Activated T-cell treated with anti-CD3 and anti-CD28 coated beads for 1 hour (primary cell): ENCODE results near the gene AIFM3.
"Not testable (repeated sequence)": the region's sequence is repeated elsewhere in the genome, so short reads cannot be mapped to it uniquely, and the experiment has no call there.

Experiments
- DNase-seq: peaks from one replicate; pipeline ENCODE4 v3.0.0-alpha.2; 2020; ENCODE audit warnings: low read depth

AIFM3 gene, protein sequence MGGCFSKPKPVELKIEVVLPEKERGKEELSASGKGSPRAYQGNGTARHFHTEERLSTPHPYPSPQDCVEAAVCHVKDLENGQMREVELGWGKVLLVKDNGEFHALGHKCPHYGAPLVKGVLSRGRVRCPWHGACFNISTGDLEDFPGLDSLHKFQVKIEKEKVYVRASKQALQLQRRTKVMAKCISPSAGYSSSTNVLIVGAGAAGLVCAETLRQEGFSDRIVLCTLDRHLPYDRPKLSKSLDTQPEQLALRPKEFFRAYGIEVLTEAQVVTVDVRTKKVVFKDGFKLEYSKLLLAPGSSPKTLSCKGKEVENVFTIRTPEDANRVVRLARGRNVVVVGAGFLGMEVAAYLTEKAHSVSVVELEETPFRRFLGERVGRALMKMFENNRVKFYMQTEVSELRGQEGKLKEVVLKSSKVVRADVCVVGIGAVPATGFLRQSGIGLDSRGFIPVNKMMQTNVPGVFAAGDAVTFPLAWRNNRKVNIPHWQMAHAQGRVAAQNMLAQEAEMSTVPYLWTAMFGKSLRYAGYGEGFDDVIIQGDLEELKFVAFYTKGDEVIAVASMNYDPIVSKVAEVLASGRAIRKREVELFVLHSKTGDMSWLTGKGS

DNA sequence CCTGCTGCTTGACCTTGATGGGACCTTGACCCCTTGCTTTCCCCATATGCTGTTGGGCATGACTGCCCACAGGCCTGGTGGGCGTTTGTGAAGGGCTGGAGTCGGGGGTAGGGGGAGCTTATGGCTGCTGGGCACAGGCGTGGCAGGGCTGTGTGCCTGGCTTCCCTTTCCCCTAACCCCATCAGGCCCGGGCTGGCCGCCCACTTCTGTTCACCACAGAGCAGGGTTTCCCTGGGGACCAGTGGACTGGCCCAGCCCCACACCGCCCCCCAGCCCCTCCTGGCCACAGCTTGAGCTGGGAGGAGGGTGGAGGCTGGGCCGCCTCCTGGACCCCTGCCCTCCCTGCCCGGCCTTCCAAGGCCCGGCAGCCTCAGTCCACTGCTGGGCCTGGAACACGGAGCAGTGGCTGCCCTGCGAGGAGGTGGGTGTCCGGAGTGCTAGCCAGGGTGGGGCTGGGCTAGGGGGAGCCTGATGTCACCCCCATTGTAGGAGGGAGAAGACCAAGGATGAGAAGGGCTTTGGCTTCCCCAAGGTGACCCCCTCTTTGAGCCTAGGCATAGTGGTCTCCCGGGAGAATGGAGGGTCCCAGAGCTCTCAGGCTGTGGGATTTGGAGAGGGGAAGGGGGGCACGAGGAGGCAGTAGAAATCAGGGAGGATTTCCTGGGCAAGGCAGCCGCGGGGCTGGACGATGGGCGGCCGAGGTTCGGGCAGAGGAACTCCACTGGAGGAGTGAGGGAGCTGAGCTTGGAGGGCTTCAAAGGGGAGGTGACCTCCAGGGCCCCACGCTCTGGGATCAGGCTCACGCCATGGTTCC lies at the start of gene AIFM3:
Gene AIFM3 (plus strand): TSS at position 373 of the 814 bp plus-strand sequence. CDS start 690 bp downstream, outside the sequence.
- no peak for DNase-seq

DNA sequence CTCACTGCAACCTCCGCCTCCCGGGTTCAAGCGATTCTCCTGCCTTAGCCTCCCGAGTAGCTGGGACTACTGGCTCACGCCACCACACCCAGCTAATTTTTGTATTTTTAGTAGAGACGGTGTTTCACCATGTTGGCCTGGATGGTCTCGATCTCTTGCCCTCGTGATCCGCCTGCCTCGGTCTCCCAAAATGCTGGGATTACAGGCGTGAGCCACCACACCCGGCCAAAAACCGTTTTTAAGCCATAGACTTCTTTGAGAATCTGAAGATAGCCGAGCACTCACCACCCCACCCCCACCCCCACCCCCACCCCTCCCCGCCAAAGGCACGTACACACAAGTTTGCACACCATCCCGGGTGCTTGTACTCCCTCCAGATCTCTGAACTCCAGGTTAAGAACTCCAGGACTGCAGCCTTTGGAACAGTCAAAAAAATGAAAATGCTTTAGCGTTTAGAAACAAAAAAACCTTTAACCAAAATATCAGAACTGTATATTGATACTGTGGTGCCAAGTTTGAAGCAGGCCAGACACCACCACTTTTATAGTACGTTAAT lies 48.3 kb upstream of the AIFM3 start:
- no peak for DNase-seq

DNA sequence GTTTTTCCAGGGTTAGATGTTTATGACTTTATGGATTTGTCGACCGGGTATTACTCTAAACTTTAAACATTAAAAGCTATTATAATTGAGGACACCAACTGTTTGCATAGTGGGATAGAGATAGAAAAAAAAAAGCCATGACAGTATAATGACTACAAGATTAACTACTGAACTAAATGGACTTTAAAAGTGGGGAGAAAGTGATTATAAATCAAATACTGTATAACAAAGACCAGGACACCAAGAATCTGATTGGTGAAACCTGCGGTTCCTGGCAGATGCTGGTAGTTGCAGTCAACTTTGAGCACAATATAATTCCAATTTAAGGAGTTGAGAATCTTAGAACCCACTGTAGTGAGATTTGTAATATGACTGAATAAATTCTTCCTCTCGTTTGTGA lies 47.3 kb upstream of the AIFM3 start:
- no peak for DNase-seq

DNA sequence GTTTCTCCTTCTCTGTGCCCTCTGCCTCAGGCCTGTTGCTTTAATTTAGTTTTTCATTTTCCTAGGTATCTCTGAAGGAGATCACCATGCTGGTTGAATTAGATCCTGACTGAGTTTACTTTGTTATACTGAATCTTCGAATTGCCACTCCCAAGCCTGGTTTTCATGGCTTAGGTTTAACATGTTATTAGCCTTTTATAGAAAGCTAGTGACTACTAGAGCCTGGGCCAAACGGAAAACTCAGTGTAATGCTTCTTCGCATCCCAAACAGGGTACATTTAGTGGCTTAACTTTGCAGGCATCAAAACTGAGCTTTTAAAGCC lies 46.2 kb upstream of the AIFM3 start:
- DNase-seq: no peak

DNA sequence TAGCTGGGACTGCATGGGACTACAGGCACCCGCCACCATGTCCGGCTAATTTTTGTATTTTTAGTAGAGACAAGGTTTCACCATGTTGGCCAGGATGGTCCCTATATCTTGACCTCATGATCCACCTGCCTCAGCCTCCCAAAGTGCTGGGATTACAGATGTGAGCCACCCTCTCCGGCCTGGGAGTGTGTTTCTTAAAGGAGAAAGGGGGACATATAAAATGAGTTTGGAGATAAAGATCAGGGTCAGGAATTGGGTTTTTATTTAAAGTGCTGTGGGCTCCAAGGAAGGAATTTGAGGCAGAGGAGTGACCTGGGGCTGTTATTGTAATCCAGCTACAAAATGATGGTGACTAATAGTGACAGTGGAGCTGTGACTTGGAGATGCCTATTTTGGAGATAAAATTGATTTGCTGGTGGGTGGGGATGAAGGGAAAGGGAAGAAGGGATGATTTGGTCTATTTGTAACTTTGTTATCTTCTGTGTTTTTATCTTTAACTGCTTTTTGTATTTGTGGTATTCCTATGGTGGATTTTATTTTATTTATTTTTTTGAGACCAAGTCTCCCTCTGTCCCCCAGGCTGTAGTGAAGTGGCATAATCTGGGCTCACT lies 44.8 kb upstream of the AIFM3 start:
- DNase-seq: no peak

DNA sequence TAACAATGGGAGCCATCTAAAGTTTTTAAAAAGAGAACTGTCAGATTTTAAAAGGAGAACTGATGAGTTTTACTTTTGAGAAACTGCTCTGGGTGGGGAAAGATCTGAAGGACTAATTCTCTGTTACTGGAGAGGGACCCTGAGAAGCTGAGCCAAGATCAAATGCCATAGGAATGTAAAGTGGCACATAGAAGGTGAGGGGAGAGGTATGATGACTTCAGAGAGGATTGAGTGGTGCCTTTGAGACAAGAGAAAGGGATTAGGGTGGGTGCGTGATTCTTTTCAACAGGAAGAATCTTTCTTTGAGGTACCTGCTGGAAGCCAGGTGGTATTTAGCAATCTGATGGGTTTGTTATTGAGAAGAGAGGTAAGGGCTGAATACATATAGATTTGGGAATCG lies 40.8 kb upstream of the AIFM3 start:
- DNase-seq: no peak

DNA sequence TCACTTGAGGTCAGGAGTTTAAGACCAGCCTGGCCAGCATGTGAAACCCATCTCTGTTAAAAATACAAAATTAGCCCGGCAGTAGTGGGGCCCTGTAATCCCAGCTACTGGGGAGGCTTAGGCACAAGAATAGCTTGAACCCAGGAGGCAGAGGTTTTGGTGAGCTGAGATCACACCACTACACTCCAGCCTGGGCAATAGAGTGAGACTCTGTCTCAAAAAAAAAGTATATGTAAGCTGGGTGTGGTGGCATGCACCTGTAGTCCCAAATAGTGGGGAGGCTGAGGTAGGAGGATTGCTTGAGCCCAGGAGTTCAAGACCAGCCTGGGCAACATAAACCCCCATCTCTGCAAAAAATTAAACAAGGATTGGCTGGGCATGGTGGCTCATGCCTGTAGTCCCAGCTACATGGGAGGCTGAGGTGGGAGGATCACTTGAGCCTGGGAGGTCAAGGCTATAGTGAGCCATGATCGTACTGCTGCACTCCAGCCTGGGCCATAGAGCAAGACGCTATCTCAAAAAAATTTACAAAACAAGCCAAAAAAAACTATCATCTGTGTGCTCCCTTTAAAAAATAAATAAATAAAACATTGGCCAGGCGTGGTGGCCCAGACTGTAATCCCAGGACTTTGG lies 39.0 kb upstream of the AIFM3 start:
- no peak for DNase-seq

DNA sequence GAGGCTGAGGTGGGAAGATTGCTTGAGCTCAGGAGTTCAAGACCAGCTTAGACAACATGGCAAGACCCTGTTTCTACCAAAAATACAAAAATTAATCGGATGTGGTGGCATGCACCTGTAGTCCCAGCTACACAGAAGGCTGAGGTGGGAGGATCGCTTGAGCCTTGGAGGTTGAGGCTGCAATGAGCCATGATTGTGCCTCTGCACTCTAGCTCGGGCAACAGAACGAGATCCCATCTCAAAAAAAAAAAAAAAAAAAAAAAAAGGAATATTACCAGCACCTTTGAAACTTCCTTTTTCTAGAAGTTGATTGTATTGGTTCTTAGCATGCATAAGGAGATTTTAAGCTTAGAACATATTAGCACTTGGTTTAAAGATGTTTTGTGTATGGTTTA lies 38.5 kb upstream of the AIFM3 start:
- no peak for DNase-seq

DNA sequence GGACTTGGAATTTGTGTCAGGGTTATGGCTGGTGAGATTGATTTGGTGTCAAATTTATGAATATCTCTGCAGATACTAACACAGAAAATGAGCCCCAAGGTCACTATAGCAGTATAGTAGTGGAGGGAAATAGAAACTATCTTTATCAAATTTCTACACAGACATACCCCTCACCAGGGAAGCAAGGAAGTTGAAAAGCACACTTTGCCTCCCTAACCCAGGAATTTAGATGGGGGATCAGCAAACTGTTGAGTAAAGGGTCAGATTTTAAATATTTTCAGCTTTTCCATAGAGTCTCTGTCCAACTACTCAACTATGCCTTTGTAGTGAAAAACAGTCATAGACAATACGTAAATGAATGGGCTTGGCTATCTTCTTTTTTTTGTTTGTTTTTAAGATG lies 37.1 kb upstream of the AIFM3 start:
- no peak for DNase-seq

DNA sequence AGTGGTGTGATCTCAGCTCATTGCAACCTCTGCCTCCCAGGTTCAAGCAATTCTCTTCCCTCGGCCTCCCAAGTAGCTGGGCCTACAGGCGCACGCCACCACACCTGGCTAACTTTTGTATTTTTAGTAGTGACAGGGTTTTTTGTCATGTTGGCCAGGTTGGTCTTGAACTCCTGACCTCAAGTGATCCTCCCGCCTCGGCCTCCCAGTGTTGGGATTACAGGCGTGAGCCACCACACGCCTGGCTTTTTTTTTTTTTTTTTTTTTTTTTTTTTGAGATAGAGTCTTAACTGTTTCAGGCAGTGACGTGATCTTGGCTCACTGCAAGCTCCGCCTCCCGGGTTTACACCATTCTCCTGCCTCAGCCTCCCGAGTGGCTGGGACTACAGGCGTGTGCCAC lies 36.6 kb upstream of the AIFM3 start:
- DNase-seq: not testable (repeated sequence)

DNA sequence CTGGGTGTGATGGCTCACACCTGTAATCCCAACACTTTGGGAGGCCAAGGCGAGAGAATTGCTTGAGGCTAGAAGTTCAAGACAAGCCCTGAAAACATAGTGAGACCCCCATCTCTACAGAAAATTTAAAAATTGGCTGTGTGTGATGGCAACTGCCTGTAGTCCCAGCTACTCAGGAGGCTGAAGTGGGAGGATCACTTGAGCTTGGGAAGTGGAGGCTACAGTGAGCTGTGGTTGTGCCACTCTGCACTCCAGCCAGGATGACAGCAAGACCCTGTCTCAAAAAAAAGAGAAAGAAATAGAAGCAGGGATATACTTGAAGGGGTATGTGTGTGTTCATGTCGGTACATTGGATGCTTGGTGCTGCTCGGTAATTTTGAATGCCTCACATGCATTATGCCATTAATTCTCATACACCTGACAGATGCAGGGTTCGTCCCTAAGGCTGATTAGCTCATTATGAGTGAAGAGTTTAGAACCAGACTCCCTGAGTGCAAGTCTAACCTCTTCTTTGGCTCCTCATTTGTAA lies 35.9 kb upstream of the AIFM3 start:
- no peak for DNase-seq

DNA sequence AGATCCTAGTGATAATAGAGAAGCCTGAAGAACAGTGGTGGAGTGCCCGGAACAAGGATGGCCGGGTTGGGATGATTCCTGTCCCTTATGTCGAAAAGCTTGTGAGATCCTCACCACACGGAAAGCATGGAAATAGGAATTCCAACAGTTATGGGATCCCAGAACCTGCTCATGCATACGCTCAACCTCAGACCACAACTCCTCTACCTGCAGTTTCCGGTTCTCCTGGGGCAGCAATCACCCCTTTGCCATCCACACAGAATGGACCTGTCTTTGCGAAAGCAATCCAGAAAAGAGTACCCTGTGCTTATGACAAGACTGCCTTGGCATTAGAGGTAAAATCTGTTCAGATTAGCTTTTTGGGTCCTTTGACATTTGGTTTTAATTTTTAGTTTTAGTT lies 33.1 kb upstream of the AIFM3 start:
- DNase-seq: no peak

DNA sequence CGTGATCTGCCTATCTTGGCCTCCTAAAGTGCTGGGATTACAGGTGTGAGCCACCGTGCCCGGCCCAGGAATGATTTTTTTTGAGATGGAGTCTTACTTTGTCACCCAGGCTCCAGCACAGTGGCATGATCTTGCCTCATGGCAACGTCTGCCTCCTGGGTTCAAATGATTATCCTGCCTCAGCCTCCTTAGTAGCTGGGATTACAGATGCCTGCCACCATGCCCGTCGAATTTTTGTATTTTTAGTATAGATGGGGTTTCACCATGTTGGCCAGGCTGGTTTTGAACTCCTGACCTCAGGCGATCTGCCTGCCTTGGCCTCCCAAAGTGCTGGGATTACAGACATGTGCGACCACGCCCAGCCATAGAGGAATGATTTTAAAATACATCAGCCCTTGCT lies 32.0 kb upstream of the AIFM3 start:
- not testable (repeated sequence) for DNase-seq

DNA sequence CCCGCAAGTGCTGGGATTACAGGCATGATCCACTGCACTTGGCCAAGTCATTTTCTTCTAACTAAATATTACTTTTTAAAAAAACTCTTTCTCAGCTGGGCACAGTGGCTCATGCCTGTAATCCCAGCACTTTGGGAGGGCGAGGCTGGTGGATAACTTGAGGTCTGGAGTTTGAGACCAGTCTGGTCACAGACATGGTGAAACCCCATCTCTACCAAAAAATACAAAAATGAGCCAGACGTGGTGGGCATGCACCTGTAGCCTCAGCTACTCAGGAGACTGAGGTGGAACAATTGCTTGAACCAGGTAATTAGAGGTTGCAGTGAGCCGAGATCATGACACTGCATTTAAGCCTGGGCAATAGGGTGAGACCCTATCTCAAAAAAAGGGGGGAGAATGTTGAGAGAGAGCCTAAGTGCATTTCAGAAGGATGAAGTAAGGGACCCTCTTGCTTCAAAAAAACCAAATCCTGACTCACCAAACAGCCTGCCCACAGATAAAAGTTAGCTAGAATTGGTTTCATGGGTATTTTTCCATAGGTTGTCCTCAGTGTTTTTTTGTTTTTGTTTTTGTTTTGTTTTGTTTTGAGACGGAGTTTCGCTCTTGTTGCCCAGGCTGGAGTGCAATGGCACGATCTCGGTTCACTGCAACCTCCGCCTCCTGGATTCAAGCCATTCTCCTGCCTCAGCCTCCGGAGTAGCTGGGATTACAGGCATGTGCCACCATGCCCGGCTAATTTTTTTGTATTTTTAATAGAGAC lies 31.1 kb upstream of the AIFM3 start:
- not testable (repeated sequence) for DNase-seq

DNA sequence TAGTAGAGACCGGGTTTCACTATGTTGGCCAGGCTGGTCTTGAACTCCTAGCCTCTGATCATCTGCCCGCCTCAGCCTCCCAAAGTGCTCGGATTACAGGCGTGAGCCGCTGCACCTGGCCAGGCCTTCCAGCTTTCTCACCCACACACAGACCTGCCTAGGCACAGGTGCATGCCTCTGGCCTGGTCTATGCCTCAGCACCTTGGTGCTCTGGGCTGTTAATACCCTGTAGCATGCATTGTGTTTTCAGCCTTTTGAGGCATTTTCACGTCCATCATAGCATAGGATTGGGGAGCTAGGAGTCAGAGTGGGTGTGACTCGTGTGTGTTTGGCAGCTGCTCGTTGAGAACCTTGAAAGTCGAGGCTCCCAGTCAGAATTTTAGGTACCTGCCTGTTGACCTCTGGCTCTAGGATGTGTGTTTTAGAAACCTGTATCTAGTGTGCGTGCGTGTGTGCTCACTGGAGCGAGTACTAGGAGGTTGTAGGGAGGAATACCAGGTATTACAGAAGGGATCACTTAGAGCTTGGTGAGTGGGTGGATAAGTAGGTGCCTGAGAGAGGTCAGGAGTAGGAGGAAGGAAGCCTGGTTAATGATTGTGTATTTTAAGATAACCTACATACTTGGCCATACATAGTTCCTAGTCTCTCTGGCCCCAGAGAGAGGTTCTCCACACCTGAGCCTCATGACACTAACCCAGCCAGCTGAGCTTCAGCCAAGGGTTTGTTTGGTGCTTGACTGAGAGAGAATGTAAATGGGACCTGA lies 29.8 kb upstream of the AIFM3 start:
- DNase-seq: no peak

DNA sequence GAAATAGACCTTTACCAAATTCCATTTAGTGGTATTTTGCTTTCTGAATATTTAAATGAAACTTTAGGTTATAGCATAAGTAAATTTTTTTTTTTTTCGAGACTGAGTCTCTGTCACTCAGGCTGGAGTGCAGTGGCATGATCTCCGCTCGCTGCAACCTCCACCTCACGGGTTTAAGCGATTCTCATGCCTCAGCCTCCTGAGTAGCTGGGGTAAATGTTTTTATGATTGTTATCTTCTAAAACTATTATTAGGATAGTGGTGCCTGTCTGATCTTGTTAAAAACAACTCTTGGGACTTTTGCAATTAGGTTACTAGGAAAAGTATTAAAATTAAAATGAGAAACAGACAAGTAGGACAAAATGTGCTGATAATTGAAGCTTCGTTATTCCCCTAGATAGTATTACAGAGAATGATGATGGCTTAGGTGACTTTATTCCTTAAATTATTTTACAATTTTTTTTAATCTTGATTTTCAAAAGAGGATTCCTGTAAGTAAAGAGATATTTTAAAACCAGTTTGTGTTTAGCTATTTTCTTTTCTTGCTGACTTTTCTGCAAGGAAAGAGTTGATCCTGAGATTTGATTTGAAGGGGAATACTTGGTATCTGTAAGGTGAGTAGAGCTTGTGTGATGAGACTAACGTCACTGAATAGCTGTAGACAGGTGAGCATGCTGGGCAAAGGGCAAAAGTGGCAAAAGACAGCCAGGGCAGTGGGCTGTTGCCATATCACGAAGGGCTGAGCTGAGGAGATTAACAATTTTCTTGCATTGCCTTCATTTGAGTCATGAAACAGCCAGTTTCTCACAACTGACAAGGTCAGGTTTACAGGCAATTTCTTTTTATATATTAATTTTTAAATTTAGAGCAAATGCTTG lies 29.0 kb upstream of the AIFM3 start:
- DNase-seq: no peak

DNA sequence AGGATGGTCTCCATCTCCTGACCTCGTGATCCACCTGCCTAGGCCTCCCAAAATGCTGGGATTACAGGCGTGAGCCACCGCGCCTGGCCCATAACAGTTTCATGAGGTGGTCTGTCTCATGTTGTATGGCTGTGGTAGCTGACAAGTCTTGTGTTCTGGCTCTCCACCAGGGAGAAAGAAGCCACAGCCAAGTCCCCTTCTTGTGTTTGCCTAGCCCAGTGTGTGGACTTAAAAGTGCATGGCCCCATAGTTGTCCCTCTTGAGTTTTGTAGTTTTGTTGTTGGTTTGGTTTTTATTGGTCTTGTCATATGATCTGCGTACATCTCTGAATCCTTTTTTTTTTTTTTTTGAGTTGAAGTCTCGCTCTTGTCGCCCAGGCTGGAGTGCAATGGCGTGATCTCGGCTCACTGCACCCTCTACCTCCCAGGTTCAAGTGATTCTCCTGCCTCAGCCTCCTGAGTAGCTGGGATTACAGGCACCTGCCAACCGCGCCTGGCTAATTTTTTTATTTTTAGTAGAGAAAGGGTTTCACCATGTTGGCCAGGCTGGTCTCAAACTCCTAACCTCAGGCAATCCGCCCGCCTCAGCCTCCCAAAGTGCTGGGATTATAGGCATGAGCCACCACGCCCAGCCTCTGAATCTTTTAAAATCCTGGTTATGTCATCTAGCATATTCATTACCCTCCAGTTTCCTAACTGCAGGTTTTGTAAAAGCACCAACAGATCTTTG lies 27.4 kb upstream of the AIFM3 start:
- DNase-seq: not testable (repeated sequence)

DNA sequence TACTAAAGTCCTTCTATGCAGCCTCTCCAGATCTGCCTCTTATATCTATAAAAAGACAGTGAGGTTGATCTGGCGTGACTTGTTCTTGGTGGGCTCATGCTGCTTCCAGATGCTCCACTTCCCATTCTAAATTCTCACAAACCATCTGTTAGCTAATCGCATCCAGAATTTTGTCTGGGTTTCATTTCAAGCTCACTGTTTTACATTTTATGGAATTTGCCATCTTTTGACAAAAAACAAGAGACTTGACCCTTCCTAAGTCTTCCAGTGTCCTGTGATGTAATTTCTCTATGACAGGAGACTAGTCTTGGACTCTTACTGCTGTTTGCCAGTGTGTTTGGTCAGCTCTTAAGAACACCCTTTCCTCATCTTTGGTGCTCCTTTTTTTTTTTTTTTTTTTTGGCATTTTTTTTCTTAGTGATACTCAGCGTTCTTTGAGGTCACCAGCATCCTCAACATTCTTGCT lies 26.8 kb upstream of the AIFM3 start:
- DNase-seq: no peak
